GM18498 (cell line): ENCODE results near the gene SDC1.

ENCODE experiments used
- ATAC-seq: cut with Tn5 transposase; IDR thresholded peaks from one replicate; pipeline ENCODE4 v1.9.1; 2021; ENCODE audit warnings: mild to moderate bottlenecking, moderate library complexity; ENCODE audit not compliant: unreplicated experiment

Gene SDC1

GRCh38 chr2:20229322-20230113 is 4.6 kb upstream of the SDC1 start:
- ATAC-seq: no peak

DNA sequence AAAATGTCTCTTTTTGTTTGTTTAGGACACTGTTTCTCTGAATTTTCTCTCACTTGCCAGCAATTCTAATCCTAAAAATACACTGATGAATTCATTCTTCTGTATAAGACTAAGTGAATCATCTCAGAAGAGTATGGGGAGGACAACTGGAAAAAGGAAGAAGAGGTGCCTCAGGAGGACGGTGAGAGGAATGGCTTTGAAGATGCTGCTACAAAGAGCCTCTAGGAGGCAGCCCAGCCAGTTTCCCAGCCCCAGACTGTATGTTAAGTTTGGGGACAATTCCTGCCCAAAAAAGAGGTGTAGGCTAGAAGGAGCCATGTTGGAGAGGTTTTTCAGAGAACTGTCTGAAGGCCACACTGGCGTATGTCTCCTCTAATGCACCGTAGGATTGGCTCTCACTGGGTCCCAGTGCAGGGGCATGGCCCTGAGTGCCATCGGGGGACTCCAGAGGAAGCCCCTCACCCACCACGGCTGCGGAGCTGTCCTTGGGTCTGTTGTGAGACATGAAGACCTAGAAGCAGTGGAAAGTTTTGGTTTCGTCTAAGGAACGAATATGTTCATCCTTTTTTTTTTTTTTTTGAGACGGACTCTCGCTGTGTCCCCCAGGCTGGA is 3.1 kb upstream of the SDC1 start:
- no peak for ATAC-seq

- no peak for ATAC-seq
Measured at GRCh38 chr2:20226152-20226545, 1.2 kb upstream of the SDC1 start.

DNA sequence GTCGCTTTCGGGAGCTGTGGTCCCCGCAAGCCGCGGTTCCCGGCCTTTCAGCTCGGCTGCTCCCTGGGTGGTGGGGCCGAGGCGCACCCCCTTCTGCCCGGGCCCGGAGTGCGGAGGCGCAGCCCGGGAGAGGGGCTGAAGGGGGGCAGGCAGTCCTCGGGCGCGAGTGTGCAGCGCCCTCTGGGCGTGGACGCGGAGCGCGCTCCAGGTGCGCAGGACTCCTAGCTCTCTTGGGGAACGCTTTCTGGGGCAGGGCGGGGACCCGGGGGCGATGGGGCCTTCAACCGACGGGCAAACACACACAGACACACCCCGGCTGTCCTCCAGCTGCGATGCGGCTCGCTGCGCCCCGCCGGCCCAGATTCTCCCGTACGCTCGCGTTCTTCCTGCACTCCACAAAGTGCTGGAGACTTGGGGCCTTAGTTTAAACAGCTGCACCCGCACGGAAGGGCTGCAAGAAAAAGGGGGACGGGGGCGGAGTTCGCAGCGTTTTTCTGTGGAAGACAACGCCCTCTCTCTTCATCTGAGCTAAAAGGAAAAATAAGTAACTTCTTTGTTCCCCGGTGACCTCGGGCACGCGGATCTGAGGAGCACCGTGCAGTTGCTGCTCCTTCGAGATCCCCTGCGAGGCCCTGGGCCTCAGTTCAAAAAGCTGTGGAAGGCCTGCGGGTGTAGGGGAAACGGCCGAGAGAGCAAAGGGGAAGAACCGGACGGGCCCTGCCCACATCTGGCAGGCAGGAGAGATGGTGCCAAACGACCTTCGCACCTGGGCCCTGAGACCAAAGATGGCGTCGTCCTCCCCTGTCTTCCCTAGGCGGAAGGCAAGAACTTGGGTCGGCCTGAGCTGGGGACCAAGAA is 593 bp upstream of the SDC1 start:
- peak; percentile 69 for ATAC-seq

DNA sequence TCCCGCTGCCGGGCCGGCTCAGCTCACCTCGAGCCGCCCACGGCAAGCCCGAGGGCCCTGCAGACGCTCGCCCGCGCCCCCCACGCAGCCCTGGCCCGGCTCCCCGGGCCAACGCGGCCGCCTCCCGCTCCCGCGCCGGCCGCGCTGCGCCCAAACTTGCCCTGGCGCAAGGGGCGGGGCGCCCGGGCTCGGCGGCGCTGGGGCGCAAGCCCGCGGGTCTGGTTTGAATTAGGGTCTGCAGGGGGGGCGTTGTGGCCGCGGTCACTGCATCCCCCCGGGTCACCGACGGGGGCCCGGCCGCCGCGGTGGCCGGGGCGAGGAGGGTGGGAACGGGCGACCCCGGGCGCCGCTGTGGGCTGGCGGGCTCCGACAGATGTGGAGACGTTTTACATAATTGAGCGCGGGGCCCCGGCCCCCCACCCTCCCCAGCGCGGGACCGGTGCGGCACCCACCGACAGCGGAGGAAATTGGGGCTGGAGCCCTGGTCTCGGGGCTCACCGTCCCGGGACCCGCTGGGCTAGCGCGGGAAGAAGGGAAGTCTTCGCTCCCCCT is 690 bp downstream of the SDC1 start:
- ATAC-seq: peak; percentile 41

GRCh38 chr2:20223407-20224163 is 1.3 kb downstream of the SDC1 start:
- peak; percentile 30 for ATAC-seq

GRCh38 chr2:20222769-20223406 is 2.0 kb downstream of the SDC1 start:
- ATAC-seq: no peak

DNA sequence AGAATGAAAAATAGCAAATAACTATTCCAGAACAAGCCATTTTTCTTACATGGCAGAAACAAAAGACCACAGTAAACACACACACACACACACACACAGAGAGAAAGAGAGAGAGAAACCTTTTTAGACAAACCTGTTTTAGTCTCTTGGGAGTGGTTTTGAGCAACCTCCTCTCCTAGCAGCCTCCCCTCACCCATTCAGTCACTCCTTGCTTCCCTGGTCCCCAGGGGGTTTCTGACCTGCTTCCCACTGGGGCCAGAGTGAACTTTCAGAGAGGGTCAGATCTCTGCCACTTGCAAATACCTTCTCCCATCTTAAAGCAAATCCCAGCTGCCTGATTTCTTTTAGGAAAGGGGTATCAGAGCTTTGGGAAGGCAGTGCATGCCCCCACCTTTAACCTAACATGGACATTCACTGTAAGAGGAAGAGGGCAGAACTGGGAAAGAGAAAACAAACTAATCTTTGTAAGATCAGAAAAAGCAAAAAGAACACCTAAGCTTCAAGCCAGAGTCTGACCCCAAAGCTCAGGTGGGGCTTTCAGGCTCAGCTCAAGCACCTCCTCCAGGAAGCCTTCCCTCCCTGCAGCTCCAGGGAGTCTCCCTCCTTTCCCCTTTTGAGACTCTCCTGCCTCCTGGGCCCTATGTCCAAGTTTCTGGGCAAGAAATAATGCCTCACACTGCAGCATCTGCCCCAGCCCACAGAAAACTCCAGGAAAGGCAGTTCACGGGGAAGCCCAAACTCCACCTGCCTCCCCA is 2.7 kb downstream of the SDC1 start:
- no peak for ATAC-seq

DNA sequence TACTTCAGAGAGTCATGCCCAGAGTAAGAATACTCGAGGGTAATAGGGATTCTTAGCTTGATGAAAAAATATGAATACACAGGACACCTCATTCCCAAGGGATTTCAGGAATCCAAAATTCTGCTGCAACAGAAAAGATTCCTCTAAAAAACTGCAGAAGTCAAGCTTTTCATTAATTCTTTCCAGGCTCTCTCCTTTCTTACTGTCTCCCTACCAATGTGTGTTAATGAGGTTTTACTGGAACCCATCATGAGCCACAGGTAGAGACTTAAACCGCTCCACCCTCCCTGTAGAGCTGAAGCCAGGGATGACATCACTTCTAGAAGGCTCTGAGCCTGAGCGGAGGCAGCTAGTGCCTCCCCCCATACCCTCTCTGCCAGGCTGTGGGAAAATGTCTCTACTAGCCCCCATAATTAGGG is 3.4 kb downstream of the SDC1 start:
- no peak for ATAC-seq

DNA sequence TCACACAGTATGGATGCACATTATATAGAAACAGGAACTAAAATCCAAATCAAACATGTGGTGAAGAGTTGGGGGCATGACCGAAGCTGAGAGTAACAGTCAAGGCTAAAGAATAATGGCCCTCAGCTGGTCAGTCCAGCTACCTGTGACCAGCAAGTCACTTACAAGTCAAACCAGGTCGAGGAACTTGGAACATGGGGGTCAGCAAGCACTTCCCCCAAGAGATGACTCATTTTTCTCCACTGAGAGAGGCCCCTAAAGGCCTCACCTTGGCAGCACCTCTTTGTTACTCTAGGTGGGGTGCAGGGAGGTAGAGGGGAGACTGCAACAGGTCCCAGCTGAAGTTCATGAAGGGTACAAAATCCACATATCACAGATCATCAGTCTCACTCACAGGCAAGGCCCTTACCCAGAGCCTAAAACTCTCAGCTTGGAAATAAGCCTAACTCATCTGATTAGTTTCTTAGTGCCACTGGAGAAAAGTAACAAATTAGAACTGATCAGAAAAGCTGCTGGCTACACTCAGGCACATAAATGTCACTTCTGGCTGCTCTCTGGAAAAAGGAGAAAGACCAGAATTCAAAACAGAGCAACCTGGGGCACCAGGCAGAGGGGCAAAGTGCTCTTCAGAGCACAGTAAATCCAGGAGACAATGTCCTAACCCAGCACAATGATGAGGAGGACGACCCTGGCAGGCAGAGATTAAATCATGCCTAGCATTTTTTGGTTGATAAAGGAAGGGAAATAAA is 4.0 kb downstream of the SDC1 start:
- ATAC-seq: no peak

DNA sequence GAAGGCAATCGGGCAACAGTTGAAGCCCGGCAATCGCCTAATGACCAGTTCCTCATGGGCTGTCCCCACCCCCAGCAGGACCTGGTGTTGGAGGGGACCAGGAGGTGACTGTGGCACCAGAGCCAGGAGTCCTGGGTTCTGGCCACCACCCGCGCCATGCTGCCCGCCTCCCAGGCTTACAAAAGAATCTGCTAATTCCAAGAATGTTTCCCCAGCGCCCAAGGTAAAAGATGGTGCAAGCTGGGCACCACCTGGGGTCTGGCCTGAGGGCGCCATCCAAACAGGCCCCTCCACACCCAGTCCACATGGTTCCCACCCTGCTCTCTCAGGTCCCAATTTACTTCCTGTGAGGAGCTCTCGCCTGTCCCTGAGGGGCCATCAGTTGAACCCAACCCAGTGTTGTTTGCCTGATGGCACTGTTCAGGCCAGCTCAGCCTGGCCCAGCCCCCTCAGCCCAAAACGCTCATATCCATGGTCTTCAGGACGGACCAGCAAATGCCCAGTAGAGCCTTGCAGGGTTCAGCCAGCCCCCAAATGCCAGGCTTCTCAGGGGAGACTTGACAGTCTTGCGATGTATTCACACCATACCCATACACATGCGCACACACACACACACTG is 5.1 kb downstream of the SDC1 start:
- no peak for ATAC-seq

- ATAC-seq: no peak
Measured at GRCh38 chr2:20218331-20219320, 6.3 kb downstream of the SDC1 start.

GRCh38 chr2:20217041-20217970 is 7.6 kb downstream of the SDC1 start:
- ATAC-seq: no peak

- no peak for ATAC-seq
Measured at GRCh38 chr2:20216130-20217025, 8.6 kb downstream of the SDC1 start.
